Measurements from ENCODE around the gene DUXB.

Gene DUXB

DNA sequence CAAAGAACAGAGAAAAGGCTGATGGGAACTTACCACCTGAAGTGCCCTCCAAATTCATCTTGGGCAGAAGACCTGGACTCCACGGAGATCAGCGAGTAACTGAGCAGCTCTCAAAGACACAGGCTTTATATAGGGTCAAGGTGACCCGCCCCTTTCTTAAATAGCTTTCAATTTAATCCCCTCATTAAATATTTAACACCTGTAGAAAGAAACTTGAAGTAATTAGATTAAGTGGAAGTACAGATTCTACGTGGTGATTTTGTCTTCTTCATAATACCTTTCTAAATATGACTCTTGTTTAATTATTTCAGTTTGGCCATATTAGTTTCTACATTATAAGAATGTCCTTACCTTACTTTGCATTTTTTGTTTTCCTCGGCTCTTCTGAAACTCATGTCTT is at the start of gene DUXB:
DUXB (minus strand) TSS at position 101 of the 400 bp plus-strand sequence; CDS start at position 58, 43 bp downstream.
- DNase-seq (ENCODE audit: low spot score) = no peak
- TF ChIP-seq, protein P1, sequence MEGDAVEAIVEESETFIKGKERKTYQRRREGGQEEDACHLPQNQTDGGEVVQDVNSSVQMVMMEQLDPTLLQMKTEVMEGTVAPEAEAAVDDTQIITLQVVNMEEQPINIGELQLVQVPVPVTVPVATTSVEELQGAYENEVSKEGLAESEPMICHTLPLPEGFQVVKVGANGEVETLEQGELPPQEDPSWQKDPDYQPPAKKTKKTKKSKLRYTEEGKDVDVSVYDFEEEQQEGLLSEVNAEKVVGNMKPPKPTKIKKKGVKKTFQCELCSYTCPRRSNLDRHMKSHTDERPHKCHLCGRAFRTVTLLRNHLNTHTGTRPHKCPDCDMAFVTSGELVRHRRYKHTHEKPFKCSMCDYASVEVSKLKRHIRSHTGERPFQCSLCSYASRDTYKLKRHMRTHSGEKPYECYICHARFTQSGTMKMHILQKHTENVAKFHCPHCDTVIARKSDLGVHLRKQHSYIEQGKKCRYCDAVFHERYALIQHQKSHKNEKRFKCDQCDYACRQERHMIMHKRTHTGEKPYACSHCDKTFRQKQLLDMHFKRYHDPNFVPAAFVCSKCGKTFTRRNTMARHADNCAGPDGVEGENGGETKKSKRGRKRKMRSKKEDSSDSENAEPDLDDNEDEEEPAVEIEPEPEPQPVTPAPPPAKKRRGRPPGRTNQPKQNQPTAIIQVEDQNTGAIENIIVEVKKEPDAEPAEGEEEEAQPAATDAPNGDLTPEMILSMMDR (IDR thresholded peaks at IDR 0.05; ENCODE audit: extremely low read depth, missing control alignments) = no peak

GRCh38 chr16:75750528-75750927 is 49.3 kb upstream of the DUXB start:
- DNase-seq (ENCODE audit: low spot score) = no peak
- TF ChIP-seq, protein P1 (IDR thresholded peaks at IDR 0.05; ENCODE audit: extremely low read depth, missing control alignments) = no peak

- TF ChIP-seq, protein P1 (IDR thresholded peaks at IDR 0.05; ENCODE audit: extremely low read depth, missing control alignments) = no peak
- no peak for DNase-seq (ENCODE audit: low spot score)
Observed at GRCh38 chr16:75746359-75746758, 45.1 kb upstream of the DUXB start.

- TF ChIP-seq, protein P1 (IDR thresholded peaks at IDR 0.05; ENCODE audit: extremely low read depth, missing control alignments) = no peak
- no peak for DNase-seq (ENCODE audit: low spot score)
Observed at GRCh38 chr16:75745823-75746222, 44.6 kb upstream of the DUXB start.

GRCh38 chr16:75745242-75745641 is 44.0 kb upstream of the DUXB start:
- no peak for DNase-seq (ENCODE audit: low spot score)
- TF ChIP-seq, protein P1 (IDR thresholded peaks at IDR 0.05; ENCODE audit: extremely low read depth, missing control alignments) = no peak

DNA sequence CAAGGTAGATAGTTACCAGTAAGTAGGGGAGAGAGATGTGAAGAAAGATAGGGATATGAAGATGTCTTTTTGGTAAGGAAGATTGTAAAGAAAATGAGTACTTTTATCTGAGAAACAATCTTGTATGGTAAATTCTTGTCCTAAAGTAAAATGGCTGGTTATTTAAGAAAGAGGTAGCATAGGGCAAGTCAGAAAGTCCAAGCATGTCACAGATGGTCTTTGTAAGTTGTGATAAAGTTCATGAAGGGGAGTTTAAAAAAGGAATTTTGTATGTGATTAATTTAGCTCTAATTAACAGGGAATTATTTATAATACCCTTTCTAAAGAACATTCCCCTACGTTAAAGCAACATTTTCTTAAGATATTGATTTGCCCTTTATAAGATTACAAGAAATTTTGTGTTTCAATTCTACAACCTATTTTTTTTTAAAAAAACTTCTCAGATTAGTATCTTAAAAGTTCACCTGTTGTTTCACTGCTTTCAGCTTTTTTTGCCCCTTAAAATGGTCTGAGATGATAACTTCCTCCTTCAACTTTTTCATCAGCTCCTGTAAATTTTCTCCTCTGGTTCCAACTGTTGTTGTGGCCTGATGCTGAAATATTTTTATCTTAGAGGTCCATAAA is 41.3 kb upstream of the DUXB start:
- DNase-seq (ENCODE audit: low spot score) = no peak
- TF ChIP-seq, protein P1 (IDR thresholded peaks at IDR 0.05; ENCODE audit: extremely low read depth, missing control alignments) = no peak

DNA sequence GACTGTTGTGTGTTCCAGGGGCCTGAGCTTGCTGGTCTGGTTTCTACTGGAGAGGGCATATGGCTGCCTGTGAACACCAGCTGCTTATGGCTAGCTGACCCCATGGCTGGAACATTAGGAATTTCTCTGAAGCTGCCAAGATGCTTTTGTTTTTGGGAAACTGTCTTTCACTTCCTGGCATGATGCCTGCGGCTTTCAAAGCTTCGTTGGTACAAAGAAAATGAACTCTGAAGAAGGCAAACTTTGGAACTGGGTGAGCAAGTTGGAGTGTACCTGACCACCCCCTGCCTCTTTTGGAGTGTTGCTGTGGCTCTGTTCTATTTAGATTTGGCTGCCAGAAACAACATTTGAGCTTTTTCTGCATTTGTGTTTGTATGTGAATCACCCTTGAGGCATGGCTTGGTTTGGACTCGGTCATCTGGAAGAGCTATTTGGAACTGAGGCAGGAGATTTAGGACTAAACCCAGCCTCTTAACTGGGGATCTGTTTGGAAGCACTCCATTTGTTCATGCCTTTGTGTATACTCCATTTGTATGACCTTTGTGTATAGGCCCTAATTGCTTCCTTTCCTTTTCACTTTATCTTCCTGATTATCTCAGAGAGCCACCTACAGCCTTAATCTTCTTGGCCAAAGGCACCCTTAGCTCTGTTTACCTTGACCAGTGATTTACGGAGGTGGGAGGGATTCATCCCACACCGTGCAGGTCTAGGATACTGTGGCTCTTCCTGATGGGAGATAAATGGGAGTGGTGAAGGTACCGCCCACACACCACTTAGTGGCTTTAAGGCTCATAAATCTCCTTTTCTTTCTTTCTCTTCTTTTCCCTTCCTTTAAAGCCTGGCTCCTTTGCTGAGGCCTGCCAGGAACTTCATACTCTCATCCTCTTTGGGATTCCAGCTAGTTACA is 32.3 kb upstream of the DUXB start:
- TF ChIP-seq, protein P1 (IDR thresholded peaks at IDR 0.05; ENCODE audit: extremely low read depth, missing control alignments) = no peak
- DNase-seq (ENCODE audit: low spot score) = no peak
